Measurements from ENCODE around the gene MINDY3.
A peak's percentile ranks its signal among the peaks of the same experiment; 100 is the strongest.
"Not testable (repeated sequence)": the region's sequence is repeated elsewhere in the genome, so short reads cannot be mapped to it uniquely, and the experiment has no call there.

Gene MINDY3

DNA sequence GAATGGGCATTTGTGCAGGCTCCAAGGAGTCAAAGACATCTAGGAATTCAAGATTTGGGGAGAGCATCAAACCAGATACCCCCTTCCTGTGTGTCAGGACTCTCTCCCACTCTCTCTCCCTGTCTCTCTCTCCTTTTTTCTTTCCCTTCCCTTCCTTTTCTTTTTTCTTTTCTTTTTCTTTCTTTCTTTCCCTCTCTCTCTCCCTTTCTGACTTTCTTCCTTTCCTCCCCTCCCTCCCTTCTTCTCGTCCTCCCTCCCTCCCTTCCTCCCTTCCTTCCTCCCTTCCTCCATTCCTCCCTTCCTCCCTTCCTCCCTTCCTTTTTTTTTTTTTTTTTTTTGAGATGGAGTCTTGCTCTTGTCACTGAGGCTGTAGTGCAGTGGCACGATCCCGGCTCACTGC is 24.1 kb upstream of the MINDY3 start:
- TF ChIP-seq LEF1 (IDR thresholded peaks at IDR 0.05; ENCODE audit: borderline replicate concordance) (no peak), FOXM1 (IDR thresholded peaks at IDR 0.05; ENCODE audit: borderline replicate concordance) (no peak), NFRKB (IDR thresholded peaks at IDR 0.05) (no peak), TARDBP (IDR thresholded peaks at IDR 0.05) (no peak), BHLHE40 (IDR thresholded peaks at IDR 0.05; ENCODE audit: borderline replicate concordance) (no peak), ELF4 (IDR thresholded peaks at IDR 0.05) (no peak), CTBP1 (IDR thresholded peaks at IDR 0.05; ENCODE audit: borderline replicate concordance) (no peak), HDGF (IDR thresholded peaks at IDR 0.05; ENCODE audit: borderline replicate concordance) (no peak), ZNF384 (IDR thresholded peaks at IDR 0.05) (no peak), L3MBTL2 (conservative IDR thresholded peaks at IDR 0.05) (no peak), SP1 (IDR thresholded peaks at IDR 0.05) (no peak), FOXK2 (IDR thresholded peaks at IDR 0.05) (no peak), ARNT (IDR thresholded peaks at IDR 0.05) (no peak), FOXA1 (IDR thresholded peaks at IDR 0.05) (no peak), SUZ12 (IDR thresholded peaks at IDR 0.05) (no peak)
- TF ChIP-seq, protein P1, sequence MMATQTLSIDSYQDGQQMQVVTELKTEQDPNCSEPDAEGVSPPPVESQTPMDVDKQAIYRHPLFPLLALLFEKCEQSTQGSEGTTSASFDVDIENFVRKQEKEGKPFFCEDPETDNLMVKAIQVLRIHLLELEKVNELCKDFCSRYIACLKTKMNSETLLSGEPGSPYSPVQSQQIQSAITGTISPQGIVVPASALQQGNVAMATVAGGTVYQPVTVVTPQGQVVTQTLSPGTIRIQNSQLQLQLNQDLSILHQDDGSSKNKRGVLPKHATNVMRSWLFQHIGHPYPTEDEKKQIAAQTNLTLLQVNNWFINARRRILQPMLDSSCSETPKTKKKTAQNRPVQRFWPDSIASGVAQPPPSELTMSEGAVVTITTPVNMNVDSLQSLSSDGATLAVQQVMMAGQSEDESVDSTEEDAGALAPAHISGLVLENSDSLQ (IDR thresholded peaks at IDR 0.05), result no peak
- CTCF ChIA-PET, result no interaction called here

DNA sequence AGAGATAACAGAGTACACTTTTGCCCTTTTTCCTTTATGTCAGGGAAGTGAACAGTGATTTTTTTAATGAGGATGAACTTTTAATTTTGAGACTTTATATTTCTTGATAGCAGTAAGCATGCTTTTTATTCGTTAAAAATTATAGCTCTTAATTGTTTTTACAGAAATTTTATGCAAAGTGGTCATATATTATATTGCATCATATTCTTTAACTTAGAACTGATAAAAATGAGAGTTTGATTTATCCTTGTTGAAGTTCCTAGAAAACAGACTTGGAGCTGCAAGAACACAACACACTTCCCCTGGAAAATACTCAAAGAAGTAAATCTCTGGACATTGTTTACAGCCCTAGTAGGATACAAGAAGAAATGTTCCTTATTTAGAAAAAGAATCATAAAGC is 21.2 kb upstream of the MINDY3 start:
- DNase-seq (ENCODE audit: extremely low spot score), result no peak
- ChIA-PET POLR2A (no interaction called here), CTCF (interaction anchor here (0.6 kb wide), 1 partner anchor 179 kb away, joined by 3 read pairs; no protein-coding TSS in a partner anchor)
- TF ChIP-seq FOXM1 (IDR thresholded peaks at IDR 0.05; ENCODE audit: borderline replicate concordance) (no peak), HDGF (IDR thresholded peaks at IDR 0.05; ENCODE audit: borderline replicate concordance) (no peak), FOXK2 (IDR thresholded peaks at IDR 0.05) (no peak), NFRKB (IDR thresholded peaks at IDR 0.05) (no peak), ZNF384 (IDR thresholded peaks at IDR 0.05) (no peak), CTBP1 (IDR thresholded peaks at IDR 0.05; ENCODE audit: borderline replicate concordance) (no peak), SP1 (IDR thresholded peaks at IDR 0.05) (no peak), SUZ12 (IDR thresholded peaks at IDR 0.05) (no peak), TARDBP (IDR thresholded peaks at IDR 0.05) (no peak), L3MBTL2 (conservative IDR thresholded peaks at IDR 0.05) (no peak), LEF1 (IDR thresholded peaks at IDR 0.05; ENCODE audit: borderline replicate concordance) (no peak)
- TF ChIP-seq, protein P1 (IDR thresholded peaks at IDR 0.05), result no peak

More for the DNA sequence above, 24.1 kb upstream of the MINDY3 start:
- POLR2A ChIA-PET, result no interaction called here
- DNase-seq (ENCODE audit: extremely low spot score), result no peak

DNA sequence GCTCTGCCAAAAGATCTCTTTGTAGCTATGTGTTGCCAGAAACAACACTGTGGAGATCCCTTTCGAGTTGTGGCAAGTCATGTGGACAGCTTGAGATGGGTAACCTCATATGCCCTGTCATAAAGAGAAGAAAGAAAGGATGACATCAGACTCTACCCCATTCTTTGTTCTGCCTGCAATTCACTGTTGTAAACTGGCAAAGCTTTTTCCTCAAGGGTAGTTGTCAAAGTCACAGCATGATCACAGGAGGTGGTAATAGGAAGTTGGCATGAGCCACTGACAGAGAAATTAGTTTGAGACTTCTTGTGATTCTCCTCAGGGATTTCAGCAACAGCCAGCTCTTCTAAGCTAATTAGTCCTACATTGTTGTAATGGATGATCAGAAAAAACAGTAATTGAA is 19.4 kb upstream of the MINDY3 start:
- CTCF ChIA-PET, result interaction anchor here (0.9 to 1.1 kb wide), 3 partner anchors 12 to 87 kb away, joined by 3 to 4 read pairs (median 3); no protein-coding TSS in a partner anchor
- TF ChIP-seq NFRKB (IDR thresholded peaks at IDR 0.05), result no peak
- peak; percentile 98 for TF ChIP-seq ARNT (IDR thresholded peaks at IDR 0.05)
- TF ChIP-seq, protein P1 (IDR thresholded peaks at IDR 0.05), result peak; percentile 53
- peak; percentile 69; the same call in 1 of the 2 replicates for TF ChIP-seq CTBP1 (IDR thresholded peaks at IDR 0.05; ENCODE audit: borderline replicate concordance)
- DNase-seq (ENCODE audit: extremely low spot score), result peak; percentile 17
- POLR2A ChIA-PET, result no interaction called here

DNA sequence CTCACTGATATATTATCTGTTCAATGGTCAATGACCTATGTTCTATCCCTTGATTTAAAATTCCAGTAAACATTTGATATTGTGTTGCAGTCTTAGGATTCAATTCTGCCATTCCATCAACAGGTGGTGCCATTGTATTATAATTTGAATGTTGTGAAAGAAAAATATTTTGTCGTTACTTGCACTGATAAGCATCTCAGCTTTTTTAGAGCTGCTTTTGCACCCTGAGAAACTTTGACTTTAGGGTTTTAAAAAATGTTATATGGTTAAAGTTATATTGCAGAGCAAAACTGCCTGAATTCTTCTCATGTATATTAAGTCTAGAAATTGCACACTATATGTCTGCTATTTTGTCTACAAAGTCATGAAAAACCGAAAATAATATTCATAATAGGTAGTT is 18.8 kb upstream of the MINDY3 start:
- ChIA-PET POLR2A (no interaction called here), CTCF (interaction anchor here (0.6 to 1.1 kb wide), 4 partner anchors 12 to 212 kb away, joined by 3 to 4 read pairs (median 3); no protein-coding TSS in a partner anchor)
- peak; percentile 52 for DNase-seq (ENCODE audit: extremely low spot score)
- no peak for TF ChIP-seq ELF4 (IDR thresholded peaks at IDR 0.05)
- TF ChIP-seq FOXK2 (IDR thresholded peaks at IDR 0.05), result no peak
- TF ChIP-seq, protein P1 (IDR thresholded peaks at IDR 0.05), result no peak
- TF ChIP-seq SP1 (IDR thresholded peaks at IDR 0.05), result no peak
- no peak for TF ChIP-seq FOXA1 (IDR thresholded peaks at IDR 0.05)
- no peak for TF ChIP-seq BHLHE40 (IDR thresholded peaks at IDR 0.05; ENCODE audit: borderline replicate concordance)
- TF ChIP-seq ZNF384 (IDR thresholded peaks at IDR 0.05), result no peak
- no peak for TF ChIP-seq CTBP1 (IDR thresholded peaks at IDR 0.05; ENCODE audit: borderline replicate concordance)
- TF ChIP-seq L3MBTL2 (conservative IDR thresholded peaks at IDR 0.05), result no peak
- TF ChIP-seq NFRKB (IDR thresholded peaks at IDR 0.05), result no peak
- no peak for TF ChIP-seq SUZ12 (IDR thresholded peaks at IDR 0.05)

DNA sequence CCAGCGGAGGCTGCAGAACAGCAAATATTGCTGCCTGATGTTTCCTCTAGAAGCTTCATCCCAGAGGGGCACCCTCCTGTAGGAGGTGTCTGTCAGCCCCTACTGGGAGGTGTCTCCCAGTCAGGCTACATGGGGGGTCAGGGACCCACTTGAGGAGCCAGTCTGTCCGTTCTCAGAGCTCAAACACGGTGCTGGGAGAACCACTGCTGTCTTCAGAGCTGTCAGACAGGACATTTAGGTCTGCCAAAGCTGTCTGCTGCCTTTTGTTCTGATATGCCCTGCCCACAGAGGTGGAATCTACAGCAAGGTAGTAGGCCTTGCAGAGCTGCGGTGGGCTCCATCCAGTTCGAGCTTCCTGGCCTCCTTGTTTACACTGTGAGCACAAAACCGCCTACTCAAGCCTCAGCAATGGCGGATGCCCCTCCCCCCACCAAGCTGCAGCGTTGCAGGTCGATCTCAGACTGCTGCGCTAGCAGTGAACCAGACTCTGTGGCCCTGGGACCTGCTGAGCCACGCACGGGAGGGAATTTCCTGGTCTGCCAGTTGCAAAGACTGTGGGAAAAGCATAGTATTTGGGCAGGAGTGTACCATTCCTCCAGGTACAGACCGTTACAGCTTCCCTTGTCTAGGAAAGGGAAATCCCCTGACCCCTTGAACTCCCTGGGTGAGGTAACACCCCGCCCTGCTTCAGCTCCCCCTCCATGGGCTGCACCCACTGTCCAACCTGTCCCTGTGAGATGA is 17.7 kb upstream of the MINDY3 start:
- no peak for TF ChIP-seq SUZ12 (IDR thresholded peaks at IDR 0.05)
- TF ChIP-seq ZNF384 (IDR thresholded peaks at IDR 0.05), result no peak
- TF ChIP-seq FOXM1 (IDR thresholded peaks at IDR 0.05; ENCODE audit: borderline replicate concordance), result no peak
- TF ChIP-seq ELF4 (IDR thresholded peaks at IDR 0.05), result no peak
- TF ChIP-seq HDGF (IDR thresholded peaks at IDR 0.05; ENCODE audit: borderline replicate concordance), result no peak
- no peak for TF ChIP-seq FOXA1 (IDR thresholded peaks at IDR 0.05)
- TF ChIP-seq BHLHE40 (IDR thresholded peaks at IDR 0.05; ENCODE audit: borderline replicate concordance), result no peak
- TF ChIP-seq ARNT (IDR thresholded peaks at IDR 0.05), result no peak
- TF ChIP-seq TARDBP (IDR thresholded peaks at IDR 0.05), result no peak
- TF ChIP-seq, protein P1 (IDR thresholded peaks at IDR 0.05), result no peak
- TF ChIP-seq CTBP1 (IDR thresholded peaks at IDR 0.05; ENCODE audit: borderline replicate concordance), result no peak
- no peak for TF ChIP-seq L3MBTL2 (conservative IDR thresholded peaks at IDR 0.05)
- no peak for TF ChIP-seq LEF1 (IDR thresholded peaks at IDR 0.05; ENCODE audit: borderline replicate concordance)
- TF ChIP-seq NFRKB (IDR thresholded peaks at IDR 0.05), result no peak
- no peak for TF ChIP-seq SP1 (IDR thresholded peaks at IDR 0.05)
- no peak for TF ChIP-seq FOXK2 (IDR thresholded peaks at IDR 0.05)
- ChIA-PET POLR2A (no interaction called here), CTCF (no interaction called here)
- no peak for DNase-seq (ENCODE audit: extremely low spot score)

DNA sequence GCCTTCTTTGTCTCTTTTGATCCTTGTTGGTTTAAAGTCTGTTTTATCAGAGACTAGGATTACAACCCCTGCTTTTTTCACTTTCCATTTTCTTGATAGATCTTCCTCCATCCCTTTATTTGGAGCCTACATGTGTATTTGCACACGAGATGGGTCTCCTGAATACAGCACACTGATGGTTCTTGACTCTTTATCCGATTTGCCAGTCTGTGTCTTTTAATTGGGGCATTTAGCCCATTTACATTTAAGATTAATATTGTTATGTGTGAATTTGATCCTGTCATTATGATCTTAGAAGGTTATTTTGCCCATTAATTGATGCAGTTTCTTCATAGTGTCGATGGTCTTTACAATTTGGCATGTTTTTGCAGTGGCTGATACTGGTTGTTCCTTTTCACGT is 16.0 kb upstream of the MINDY3 start:
- POLR2A ChIA-PET; DNase-seq (ENCODE audit: extremely low spot score); CTCF ChIA-PET: not testable (repeated sequence)

DNA sequence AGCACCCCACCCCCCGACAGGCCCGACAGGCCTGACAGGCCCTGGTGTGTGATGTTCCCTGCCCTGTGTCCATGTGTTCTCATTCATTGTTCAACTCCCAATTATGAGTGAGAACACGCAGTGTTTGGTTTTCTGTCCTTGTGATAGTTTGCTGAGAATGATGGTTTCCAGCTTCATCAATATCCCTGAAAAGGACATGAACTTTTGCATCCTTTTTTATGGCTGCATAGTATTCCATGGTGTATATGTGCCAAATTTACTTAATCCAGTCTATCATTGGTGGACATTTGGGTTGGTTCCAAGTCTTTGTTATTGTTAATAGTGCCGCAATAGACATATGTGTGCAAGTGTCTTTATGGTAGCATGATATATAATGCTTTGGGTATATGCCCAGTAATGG is 12.3 kb upstream of the MINDY3 start:
- POLR2A ChIA-PET; CTCF ChIA-PET; DNase-seq (ENCODE audit: extremely low spot score): not testable (repeated sequence)
